ENCODE results near the gene FAM3C. TPM values are rescaled to one million over a fixed set of nuclear protein-coding genes. Genes with fewer than 3 reads are reported as not detected.

FAM3C gene
- total and polyA plus RNA-seq, 2 donors (not counting 1 experiment from before 2014, with no cell fraction given) = 38.7 to 75.4 TPM

DNA sequence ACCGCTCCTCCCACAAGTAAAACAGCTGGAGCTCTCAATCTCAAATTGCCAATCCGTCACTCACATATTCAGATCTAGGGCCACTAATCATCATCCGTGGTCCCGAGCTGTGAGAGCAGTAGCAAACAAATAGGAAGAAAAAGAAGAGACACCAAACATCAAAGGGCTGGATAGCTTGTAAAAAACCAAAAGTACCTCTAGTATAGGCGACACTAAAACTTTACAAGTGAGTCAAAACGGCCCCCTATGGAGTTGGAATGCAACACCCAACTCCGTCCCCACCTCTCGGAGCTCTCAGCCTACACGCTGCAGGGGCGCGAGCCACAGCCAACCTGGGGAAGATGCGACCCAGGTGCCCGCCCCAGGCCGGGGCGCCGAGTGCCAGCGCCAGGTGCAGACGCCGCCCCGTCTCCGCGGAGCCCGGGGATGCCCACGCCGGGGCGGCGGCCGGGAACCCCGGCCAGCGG, 581 bp downstream of the FAM3C start:
- ChIA-PET CTCF (interaction anchor here (0.8 to 8.8 kb wide), 20 partner anchors 9 to 445 kb away, joined by 3 to 286 read pairs (median 5); partner anchors contain the start of gene ING3), POLR2A (interaction anchor here (1.0 to 2.5 kb wide), 6 partner anchors 9 to 43 kb away, joined by 5 to 26 read pairs (median 7); no protein-coding TSS in a partner anchor)
- peaks cover 38 to 40% of the 10 kb centered on the region in 2 donors for H3K4me1 ChIP-seq (ENCODE audit: control insufficient read depth in 2 of 2, insufficient read depth in 2 of 2, low read length in 2 of 2)
- TF ChIP-seq, protein P1, sequence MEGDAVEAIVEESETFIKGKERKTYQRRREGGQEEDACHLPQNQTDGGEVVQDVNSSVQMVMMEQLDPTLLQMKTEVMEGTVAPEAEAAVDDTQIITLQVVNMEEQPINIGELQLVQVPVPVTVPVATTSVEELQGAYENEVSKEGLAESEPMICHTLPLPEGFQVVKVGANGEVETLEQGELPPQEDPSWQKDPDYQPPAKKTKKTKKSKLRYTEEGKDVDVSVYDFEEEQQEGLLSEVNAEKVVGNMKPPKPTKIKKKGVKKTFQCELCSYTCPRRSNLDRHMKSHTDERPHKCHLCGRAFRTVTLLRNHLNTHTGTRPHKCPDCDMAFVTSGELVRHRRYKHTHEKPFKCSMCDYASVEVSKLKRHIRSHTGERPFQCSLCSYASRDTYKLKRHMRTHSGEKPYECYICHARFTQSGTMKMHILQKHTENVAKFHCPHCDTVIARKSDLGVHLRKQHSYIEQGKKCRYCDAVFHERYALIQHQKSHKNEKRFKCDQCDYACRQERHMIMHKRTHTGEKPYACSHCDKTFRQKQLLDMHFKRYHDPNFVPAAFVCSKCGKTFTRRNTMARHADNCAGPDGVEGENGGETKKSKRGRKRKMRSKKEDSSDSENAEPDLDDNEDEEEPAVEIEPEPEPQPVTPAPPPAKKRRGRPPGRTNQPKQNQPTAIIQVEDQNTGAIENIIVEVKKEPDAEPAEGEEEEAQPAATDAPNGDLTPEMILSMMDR (IDR thresholded peaks at IDR 0.05) = no peak
- TF ChIP-seq EZH2 (IDR thresholded peaks at IDR 0.05; ENCODE audit: borderline replicate concordance, insufficient read depth, low read depth, low read length, poor library complexity, severe bottlenecking) = no peak
- H3K4me3 Mint-ChIP-seq = peak overlapping the region; percentile 92
- peaks cover 6 to 16% of the 10 kb centered on the region in 2 experiments for H3K36me3 ChIP-seq (replicated peaks in 1 of 2; ENCODE audit: control extremely low read depth in 1 of 2, control insufficient read depth in 1 of 2, extremely low read depth in 1 of 2, insufficient read depth in 2 of 2, low read length in 1 of 2)
- peak overlapping the region; percentile 65 to 90 (median 82) for H3K4me3 ChIP-seq (ENCODE audit: control extremely low read depth in 1 of 5, extremely low read depth in 1 of 5, insufficient read depth in 1 of 5, low read depth in 2 of 5, low read length in 4 of 5)
- peak overlapping the region; percentile 82 to 96 for H3K27ac ChIP-seq (ENCODE audit: low read length in 2 of 2)
- peak overlapping the region; percentile 79 for H2AFZ ChIP-seq (ENCODE audit: insufficient read depth, low read depth, low read length, poor library complexity, severe bottlenecking)
- H3K9me3 ChIP-seq (ENCODE audit: control extremely low read depth in 1 of 3, control insufficient read depth in 2 of 3, insufficient read depth in 1 of 3, low read length in 2 of 3) = no peaks in the 10 kb centered on the region
- H3K27me3 Mint-ChIP-seq = no peaks in the 10 kb centered on the region
- under 1% methylated on average over 26 of the region's 30 CpGs for WGBS (ENCODE audit: insufficient coverage)
- ATAC-seq (ENCODE audit: low read depth) (peak; percentile 55), DNase-seq (no peak)
- peak overlapping the region; percentile 92 for H3K9ac ChIP-seq (ENCODE audit: low read length)
- peaks cover 59% of the 10 kb centered on the region for H3K79me2 ChIP-seq (ENCODE audit: control insufficient read depth, insufficient read depth, low read length)
- H3K27me3 ChIP-seq (replicated peaks in 1 of 4; ENCODE audit: control extremely low read depth in 1 of 4, control insufficient read depth in 3 of 4, insufficient read depth in 4 of 4, low read length in 3 of 4) = no peaks in the 10 kb centered on the region
- H3K27ac Mint-ChIP-seq = peak overlapping the region; percentile 92
- peaks cover 48% of the 10 kb centered on the region for H3K4me1 Mint-ChIP-seq
- H3K9me3 Mint-ChIP-seq (ENCODE audit: insufficient read depth) = no peaks in the 10 kb centered on the region
- H4K20me1 ChIP-seq (ENCODE audit: control insufficient read depth, insufficient read depth, low read length, poor library complexity, severe bottlenecking) = no peaks in the 10 kb centered on the region
- intact Hi-C loops (cut with micrococcal nuclease) = loop anchor here (5.0 kb wide), 2 partner anchors 63 to 408 kb away; partner anchors contain the start of gene CPED1
- peak overlapping the region; percentile 82 for H3K4me2 ChIP-seq (replicated peaks; ENCODE audit: low read depth, low read length, poor library complexity, severe bottlenecking)

GRCh38 chr7:121394709-121395140, 1.4 kb downstream of the FAM3C start:
- H3K27ac ChIP-seq (ENCODE audit: low read length in 2 of 2) = peak overlapping the region; percentile 38 to 96
- peak overlapping the region; percentile 65 to 90 (median 82) for H3K4me3 ChIP-seq (ENCODE audit: control extremely low read depth in 1 of 5, extremely low read depth in 1 of 5, insufficient read depth in 1 of 5, low read depth in 2 of 5, low read length in 4 of 5)
- no peaks in the 10 kb centered on the region for H4K20me1 ChIP-seq (ENCODE audit: control insufficient read depth, insufficient read depth, low read length, poor library complexity, severe bottlenecking)
- no peaks in the 10 kb centered on the region for H3K9me3 ChIP-seq (ENCODE audit: control extremely low read depth in 1 of 3, control insufficient read depth in 2 of 3, insufficient read depth in 1 of 3, low read length in 2 of 3)
- Mint-ChIP-seq H3K27ac (peak overlapping the region; percentile 86), H3K9me3 (ENCODE audit: insufficient read depth) (no peaks in the 10 kb centered on the region), H3K27me3 (no peaks in the 10 kb centered on the region), H3K4me3 (peak overlapping the region; percentile 79), H3K4me1 (peaks cover 56% of the 10 kb centered on the region)
- peaks cover 67% of the 10 kb centered on the region for H3K79me2 ChIP-seq (ENCODE audit: control insufficient read depth, insufficient read depth, low read length)
- H3K36me3 ChIP-seq (replicated peaks in 1 of 2; ENCODE audit: control extremely low read depth in 1 of 2, control insufficient read depth in 1 of 2, extremely low read depth in 1 of 2, insufficient read depth in 2 of 2, low read length in 1 of 2) = peaks cover 6 to 16% of the 10 kb centered on the region in 2 experiments
- CTCF ChIA-PET = interaction anchor here (0.8 to 8.8 kb wide), 8 partner anchors 8 to 153 kb away, joined by 4 to 286 read pairs (median 34); no protein-coding TSS in a partner anchor
- peak overlapping the region; percentile 92 for H3K9ac ChIP-seq (ENCODE audit: low read length)
- DNase-seq (no peak), ATAC-seq (ENCODE audit: low read depth) (no peak)
- intact Hi-C loops (cut with micrococcal nuclease) = loop anchor here (5.0 kb wide), 2 partner anchors 62 to 407 kb away; partner anchors contain the start of gene CPED1
- peak overlapping the region; percentile 8 for H2AFZ ChIP-seq (ENCODE audit: insufficient read depth, low read depth, low read length, poor library complexity, severe bottlenecking)
- peak overlapping the region; percentile 82 for H3K4me2 ChIP-seq (replicated peaks; ENCODE audit: low read depth, low read length, poor library complexity, severe bottlenecking)
- no peak for TF ChIP-seq EZH2 (IDR thresholded peaks at IDR 0.05; ENCODE audit: borderline replicate concordance, insufficient read depth, low read depth, low read length, poor library complexity, severe bottlenecking)
- TF ChIP-seq, protein P1 (IDR thresholded peaks at IDR 0.05) = no peak
- no peaks in the 10 kb centered on the region for H3K27me3 ChIP-seq (replicated peaks in 1 of 4; ENCODE audit: control extremely low read depth in 1 of 4, control insufficient read depth in 3 of 4, insufficient read depth in 4 of 4, low read length in 3 of 4)
- POLR2A ChIA-PET = interaction anchor here (2.0 kb wide), 1 partner anchor 11 kb away, joined by 17 read pairs; no protein-coding TSS in a partner anchor
- H3K4me1 ChIP-seq (ENCODE audit: control insufficient read depth in 2 of 2, insufficient read depth in 2 of 2, low read length in 2 of 2) = peaks cover 44 to 48% of the 10 kb centered on the region in 2 donors
- 81% methylated on average over 3 of the region's 7 CpGs for WGBS (ENCODE audit: insufficient coverage)

All from B cell (primary cell).